GM20000 (cell line): Measurements from ENCODE around the gene SBK2.

ENCODE experiments used
- DNase-seq: peaks from one replicate; pipeline ENCODE4 v3.0.0; 2012; ENCODE audit warnings: low spot score
- TF ChIP-seq, protein P1 (sequence below): IDR thresholded peaks from 2 replicates; pipeline ENCODE4 v1.5.1; 2012; ENCODE audit warnings: mild to moderate bottlenecking, control low read depth; ENCODE audit errors: extremely low read depth, missing control alignments

SBK2 gene

GRCh38 chr19:55516878-55517620 is 19.9 kb downstream of the SBK2 start:
- TF ChIP-seq, protein P1, sequence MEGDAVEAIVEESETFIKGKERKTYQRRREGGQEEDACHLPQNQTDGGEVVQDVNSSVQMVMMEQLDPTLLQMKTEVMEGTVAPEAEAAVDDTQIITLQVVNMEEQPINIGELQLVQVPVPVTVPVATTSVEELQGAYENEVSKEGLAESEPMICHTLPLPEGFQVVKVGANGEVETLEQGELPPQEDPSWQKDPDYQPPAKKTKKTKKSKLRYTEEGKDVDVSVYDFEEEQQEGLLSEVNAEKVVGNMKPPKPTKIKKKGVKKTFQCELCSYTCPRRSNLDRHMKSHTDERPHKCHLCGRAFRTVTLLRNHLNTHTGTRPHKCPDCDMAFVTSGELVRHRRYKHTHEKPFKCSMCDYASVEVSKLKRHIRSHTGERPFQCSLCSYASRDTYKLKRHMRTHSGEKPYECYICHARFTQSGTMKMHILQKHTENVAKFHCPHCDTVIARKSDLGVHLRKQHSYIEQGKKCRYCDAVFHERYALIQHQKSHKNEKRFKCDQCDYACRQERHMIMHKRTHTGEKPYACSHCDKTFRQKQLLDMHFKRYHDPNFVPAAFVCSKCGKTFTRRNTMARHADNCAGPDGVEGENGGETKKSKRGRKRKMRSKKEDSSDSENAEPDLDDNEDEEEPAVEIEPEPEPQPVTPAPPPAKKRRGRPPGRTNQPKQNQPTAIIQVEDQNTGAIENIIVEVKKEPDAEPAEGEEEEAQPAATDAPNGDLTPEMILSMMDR = peak; percentile 73
- peak; percentile 100 for DNase-seq

DNA sequence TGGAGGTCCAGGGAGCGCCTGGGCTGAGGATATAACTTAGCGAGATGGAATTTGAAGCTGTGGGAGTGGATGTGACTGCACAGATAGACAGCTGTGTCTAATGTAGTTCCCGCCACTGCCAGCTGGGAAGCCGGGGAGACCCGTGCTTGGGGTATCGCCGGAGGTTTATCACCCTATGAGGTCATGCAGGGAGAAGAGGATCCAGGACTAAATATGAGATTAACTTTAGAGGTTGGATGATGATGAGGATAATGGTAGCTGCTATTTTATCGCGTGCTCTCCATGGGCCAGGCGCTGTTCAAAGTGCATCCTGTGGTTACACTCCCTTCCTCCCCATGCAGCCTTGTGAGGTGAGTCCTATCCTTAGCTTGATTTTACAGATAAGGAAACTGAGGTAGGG is 28.8 kb downstream of the SBK2 start:
- DNase-seq = no peak
- TF ChIP-seq, protein P1 = no peak

GRCh38 chr19:55504981-55505380 is 32.0 kb downstream of the SBK2 start:
- TF ChIP-seq, protein P1 = no peak
- DNase-seq = no peak

DNA sequence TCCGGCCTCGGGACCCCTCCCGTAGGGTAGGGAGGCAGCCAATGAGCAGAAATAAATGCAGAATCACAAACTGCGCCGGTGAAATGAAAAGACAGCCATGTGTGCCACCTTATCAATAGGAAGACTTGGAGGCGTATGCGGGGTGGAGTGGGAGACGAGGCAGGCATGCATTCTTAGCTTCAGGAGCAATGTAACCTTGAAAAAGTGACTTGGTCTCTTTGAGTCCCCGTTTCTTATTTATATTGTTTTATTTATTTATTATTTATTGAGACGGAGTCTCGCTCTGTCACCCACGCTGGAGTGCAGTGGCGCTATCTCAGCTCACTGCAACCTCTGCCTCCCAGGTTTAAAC is 32.7 kb downstream of the SBK2 start:
- TF ChIP-seq, protein P1 = no peak
- no peak for DNase-seq

DNA sequence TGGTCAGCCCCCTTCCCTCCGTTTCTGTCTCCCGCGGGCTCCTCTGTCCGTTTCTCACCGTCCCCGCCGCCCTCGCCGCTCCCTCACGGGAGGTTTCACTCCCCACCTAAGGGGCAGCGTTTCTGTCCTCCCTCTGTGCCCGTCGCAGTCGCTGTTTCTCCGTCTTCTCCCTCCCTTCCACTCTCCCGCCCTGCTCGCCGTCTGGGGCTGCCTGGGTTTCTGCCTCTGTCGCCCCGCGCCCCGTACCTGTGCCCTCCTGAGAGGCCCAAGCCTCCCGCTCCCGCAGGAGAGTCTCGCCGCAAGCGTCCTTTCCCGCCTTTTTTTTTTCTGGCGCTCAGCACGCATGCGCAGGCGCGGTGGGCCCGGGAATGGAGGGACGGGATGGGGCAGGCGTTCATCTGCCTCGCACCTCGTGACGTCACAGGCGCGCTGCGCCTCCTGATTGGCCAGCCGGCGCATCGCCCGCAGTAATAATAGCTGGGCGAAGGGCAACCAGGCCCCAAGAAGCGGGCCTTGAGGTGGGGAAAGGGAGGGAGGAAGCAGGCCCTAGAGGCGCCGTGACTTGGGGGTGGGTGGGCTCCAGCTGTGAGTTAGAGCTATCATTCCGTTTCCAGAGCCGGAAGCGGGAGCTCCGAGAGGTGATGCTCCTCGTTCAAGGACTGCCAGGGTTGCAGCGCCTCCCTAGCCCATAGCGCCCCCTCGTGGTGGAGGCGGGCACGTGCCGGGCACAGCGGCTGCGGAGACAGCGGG is 33.3 kb downstream of the SBK2 start:
- DNase-seq = peak; percentile 98
- TF ChIP-seq, protein P1 = peak; percentile 98

- no peak for DNase-seq
- TF ChIP-seq, protein P1 = no peak
Measured at GRCh38 chr19:55503157-55503501, 33.8 kb downstream of the SBK2 start.

GRCh38 chr19:55502197-55502952 is 34.6 kb downstream of the SBK2 start:
- TF ChIP-seq, protein P1 = no peak
- DNase-seq = no peak
